GM18858 (cell line): ENCODE measurements around the gene HMCES.
"Not testable (repeated sequence)": the region's sequence is repeated elsewhere in the genome, so short reads cannot be mapped to it uniquely, and the experiment has no call there.

Experiments used
- ATAC-seq: cut with Tn5 transposase; IDR thresholded peaks from one replicate; pipeline ENCODE4 v1.9.1; 2021; ENCODE audit not compliant: unreplicated experiment

HMCES gene

GRCh38 chr3:129346695-129347457, 68.2 kb downstream of the HMCES start:
- no peak for ATAC-seq

GRCh38 chr3:129347458-129347845, 68.8 kb downstream of the HMCES start:
- ATAC-seq: no peak

- ATAC-seq: no peak
Measured at GRCh38 chr3:129348734-129349133, 70.1 kb downstream of the HMCES start.

- ATAC-seq: not testable (repeated sequence)
Measured at GRCh38 chr3:129349169-129349568, 70.5 kb downstream of the HMCES start.

GRCh38 chr3:129349791-129350190, 71.1 kb downstream of the HMCES start:
- no peak for ATAC-seq

- no peak for ATAC-seq
Measured at GRCh38 chr3:129352045-129352444, 73.4 kb downstream of the HMCES start.

GRCh38 chr3:129352650-129353588, 74.2 kb downstream of the HMCES start:
- ATAC-seq: no peak

- no peak for ATAC-seq
Measured at GRCh38 chr3:129353589-129353941, 74.9 kb downstream of the HMCES start.
